Peyer's patch (tissue), 4 donors: ENCODE data around the gene BMS1.

Experiments
- POLR2A ChIP-seq, 2 donors: fragments of 450-650 bp; IDR thresholded peaks; one replicate each; pipeline ENCODE4 v1.5.1; 2017; ENCODE audit warnings: antibody characterized with exemption in 2 of 2, mild to moderate bottlenecking in 2 of 2, moderate library complexity in 2 of 2
- TF ChIP-seq, protein P1 (sequence below), 6 experiments: fragments of 450-650 bp in 4 of 6; fragments of 200-600 bp in 2 of 6; sonication (generic) in 1 of 6; IDR thresholded peaks; one replicate each; pipeline ENCODE4 v1.5.1; 2017 to 2019; ENCODE audit warnings: antibody characterized with exemption in 6 of 6, mild to moderate bottlenecking in 3 of 6, moderate library complexity in 1 of 6

DNA sequence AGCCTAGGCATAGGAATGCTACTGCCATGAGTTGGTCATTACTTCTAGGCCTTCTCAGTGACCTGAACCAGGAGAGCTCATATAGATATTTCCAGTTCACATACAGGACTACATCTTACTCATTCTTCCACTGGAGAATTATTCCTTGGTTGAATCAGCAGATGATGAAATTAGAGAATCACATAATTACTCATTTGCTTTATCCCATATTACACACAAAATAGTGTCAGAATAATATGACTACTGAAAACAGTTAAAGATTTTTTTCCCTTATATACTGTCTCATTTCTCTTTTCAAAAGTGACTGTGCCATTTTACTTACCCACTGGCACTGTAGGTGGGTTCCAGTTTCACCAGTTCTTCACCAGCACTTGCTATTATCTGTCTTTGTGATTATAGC, 18.5 kb downstream of the BMS1 start:
- TF ChIP-seq, protein P1, sequence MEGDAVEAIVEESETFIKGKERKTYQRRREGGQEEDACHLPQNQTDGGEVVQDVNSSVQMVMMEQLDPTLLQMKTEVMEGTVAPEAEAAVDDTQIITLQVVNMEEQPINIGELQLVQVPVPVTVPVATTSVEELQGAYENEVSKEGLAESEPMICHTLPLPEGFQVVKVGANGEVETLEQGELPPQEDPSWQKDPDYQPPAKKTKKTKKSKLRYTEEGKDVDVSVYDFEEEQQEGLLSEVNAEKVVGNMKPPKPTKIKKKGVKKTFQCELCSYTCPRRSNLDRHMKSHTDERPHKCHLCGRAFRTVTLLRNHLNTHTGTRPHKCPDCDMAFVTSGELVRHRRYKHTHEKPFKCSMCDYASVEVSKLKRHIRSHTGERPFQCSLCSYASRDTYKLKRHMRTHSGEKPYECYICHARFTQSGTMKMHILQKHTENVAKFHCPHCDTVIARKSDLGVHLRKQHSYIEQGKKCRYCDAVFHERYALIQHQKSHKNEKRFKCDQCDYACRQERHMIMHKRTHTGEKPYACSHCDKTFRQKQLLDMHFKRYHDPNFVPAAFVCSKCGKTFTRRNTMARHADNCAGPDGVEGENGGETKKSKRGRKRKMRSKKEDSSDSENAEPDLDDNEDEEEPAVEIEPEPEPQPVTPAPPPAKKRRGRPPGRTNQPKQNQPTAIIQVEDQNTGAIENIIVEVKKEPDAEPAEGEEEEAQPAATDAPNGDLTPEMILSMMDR (IDR thresholded peaks at IDR 0.05), result no peak
- no peak for TF ChIP-seq POLR2A (IDR thresholded peaks at IDR 0.05)
